ENCODE data around the gene ILRUN.

- TF ChIP-seq, protein P1, sequence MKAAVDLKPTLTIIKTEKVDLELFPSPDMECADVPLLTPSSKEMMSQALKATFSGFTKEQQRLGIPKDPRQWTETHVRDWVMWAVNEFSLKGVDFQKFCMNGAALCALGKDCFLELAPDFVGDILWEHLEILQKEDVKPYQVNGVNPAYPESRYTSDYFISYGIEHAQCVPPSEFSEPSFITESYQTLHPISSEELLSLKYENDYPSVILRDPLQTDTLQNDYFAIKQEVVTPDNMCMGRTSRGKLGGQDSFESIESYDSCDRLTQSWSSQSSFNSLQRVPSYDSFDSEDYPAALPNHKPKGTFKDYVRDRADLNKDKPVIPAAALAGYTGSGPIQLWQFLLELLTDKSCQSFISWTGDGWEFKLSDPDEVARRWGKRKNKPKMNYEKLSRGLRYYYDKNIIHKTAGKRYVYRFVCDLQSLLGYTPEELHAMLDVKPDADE (IDR thresholded peaks at IDR 0.05): no peak
- TF ChIP-seq, protein P2, sequence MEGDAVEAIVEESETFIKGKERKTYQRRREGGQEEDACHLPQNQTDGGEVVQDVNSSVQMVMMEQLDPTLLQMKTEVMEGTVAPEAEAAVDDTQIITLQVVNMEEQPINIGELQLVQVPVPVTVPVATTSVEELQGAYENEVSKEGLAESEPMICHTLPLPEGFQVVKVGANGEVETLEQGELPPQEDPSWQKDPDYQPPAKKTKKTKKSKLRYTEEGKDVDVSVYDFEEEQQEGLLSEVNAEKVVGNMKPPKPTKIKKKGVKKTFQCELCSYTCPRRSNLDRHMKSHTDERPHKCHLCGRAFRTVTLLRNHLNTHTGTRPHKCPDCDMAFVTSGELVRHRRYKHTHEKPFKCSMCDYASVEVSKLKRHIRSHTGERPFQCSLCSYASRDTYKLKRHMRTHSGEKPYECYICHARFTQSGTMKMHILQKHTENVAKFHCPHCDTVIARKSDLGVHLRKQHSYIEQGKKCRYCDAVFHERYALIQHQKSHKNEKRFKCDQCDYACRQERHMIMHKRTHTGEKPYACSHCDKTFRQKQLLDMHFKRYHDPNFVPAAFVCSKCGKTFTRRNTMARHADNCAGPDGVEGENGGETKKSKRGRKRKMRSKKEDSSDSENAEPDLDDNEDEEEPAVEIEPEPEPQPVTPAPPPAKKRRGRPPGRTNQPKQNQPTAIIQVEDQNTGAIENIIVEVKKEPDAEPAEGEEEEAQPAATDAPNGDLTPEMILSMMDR (conservative IDR thresholded peaks at IDR 0.05; ENCODE audit: low read depth in 2 of 2): no peak
Observed at GRCh38 chr6:34696739-34697543, at the start of gene ILRUN.

All from GM23338 (cell line).